SU-DHL-6 (cell line): ENCODE results near the gene KLF13.

Source experiments
- H2AFZ ChIP-seq: fragments of 200-600 bp; sonication (generic); 2 replicates; pipeline ENCODE4 v1.6.1; 2014; ENCODE audit warnings: low read depth, mild to moderate bottlenecking, moderate library complexity, mixed read lengths, antibody characterized with exemption, low read length; ENCODE audit not compliant: severe bottlenecking
- H3F3A ChIP-seq: fragments of 200-600 bp; shearing (Covaris generic); 2 replicates; pipeline ENCODE4 v1.6.0; 2016; ENCODE audit warnings: antibody characterized with exemption, mild to moderate bottlenecking; ENCODE audit not compliant: insufficient read depth
- H3K27ac ChIP-seq: fragments of 200-600 bp; sonication (generic); 2 replicates; pipeline ENCODE4 v1.5.1; 2016; ENCODE audit warnings: low read depth, mild to moderate bottlenecking, low read length, moderate library complexity, mixed read lengths
- H3K27me3 ChIP-seq: fragments of 200-600 bp; sonication (generic), shearing (Covaris generic); 2 replicates; pipeline ENCODE4 v1.6.0; 2014; ENCODE audit warnings: mild to moderate bottlenecking, low read length
- H3K36me3 ChIP-seq: fragments of 200-600 bp; sonication (generic); 2 replicates; pipeline ENCODE4 v1.6.1; 2014; ENCODE audit warnings: mild to moderate bottlenecking, low read length, mixed read lengths
- H3K4me2 ChIP-seq: fragments of 300-600, 200-600 bp; shearing (Covaris generic), sonication (generic); 2 replicates; pipeline ENCODE4 v1.6.0; 2014; ENCODE audit warnings: low read length, low read depth, mild to moderate bottlenecking; ENCODE audit not compliant: poor library complexity, severe bottlenecking
- H3K4me3 ChIP-seq: fragments of 200-600 bp; sonication (generic); 2 replicates; pipeline ENCODE4 v1.5.1; 2014; ENCODE audit warnings: antibody characterized with exemption, low read length, mild to moderate bottlenecking, mixed read lengths; ENCODE audit not compliant: insufficient read depth, poor library complexity, severe bottlenecking
- H3K79me2 ChIP-seq: fragments of 200-600 bp; sonication (generic); 2 replicates; pipeline ENCODE4 v1.6.1; 2014; ENCODE audit warnings: mild to moderate bottlenecking, low read length, moderate library complexity; ENCODE audit not compliant: insufficient read depth
- H3K9ac ChIP-seq: fragments of 200-600 bp; sonication (generic); 2 replicates; pipeline ENCODE4 v1.7.0; 2014; ENCODE audit warnings: mild to moderate bottlenecking, low read length
- H3K9me2 ChIP-seq: fragments of 200-600 bp; sonication (generic); replicated peaks from 2 replicates; pipeline ENCODE4 v1.6.1; 2014; ENCODE audit warnings: low read length; ENCODE audit not compliant: insufficient read depth
- H3K9me3 ChIP-seq: fragments of 200-600 bp; sonication (generic); 2 replicates; pipeline ENCODE4 v1.6.1; 2014; ENCODE audit warnings: low read length, mixed read lengths; ENCODE audit not compliant: insufficient read depth
- H4K20me1 ChIP-seq: fragments of 200-600 bp; sonication (generic); 2 replicates; pipeline ENCODE4 v1.6.1; 2014; ENCODE audit warnings: low read depth, mild to moderate bottlenecking, antibody characterized with exemption, low read length, moderate library complexity, mixed read lengths
- EZH2phosphoT487 ChIP-seq: fragments of 200-600 bp; sonication (generic), shearing (Covaris generic); conservative IDR thresholded peaks from 2 replicates; pipeline ENCODE4 v1.6.1; 2018; ENCODE audit warnings: mild to moderate bottlenecking, antibody characterized with exemption, low read length, moderate library complexity, mixed read lengths
- TF ChIP-seq, protein P1 (sequence below): fragments of 200-600 bp; sonication (generic); IDR thresholded peaks from one replicate; pipeline ENCODE4 v1.5.1; 2017; ENCODE audit warnings: antibody characterized with exemption, mild to moderate bottlenecking, low read length, moderate library complexity; ENCODE audit not compliant: insufficient read depth, poor library complexity, severe bottlenecking

Gene KLF13

DNA sequence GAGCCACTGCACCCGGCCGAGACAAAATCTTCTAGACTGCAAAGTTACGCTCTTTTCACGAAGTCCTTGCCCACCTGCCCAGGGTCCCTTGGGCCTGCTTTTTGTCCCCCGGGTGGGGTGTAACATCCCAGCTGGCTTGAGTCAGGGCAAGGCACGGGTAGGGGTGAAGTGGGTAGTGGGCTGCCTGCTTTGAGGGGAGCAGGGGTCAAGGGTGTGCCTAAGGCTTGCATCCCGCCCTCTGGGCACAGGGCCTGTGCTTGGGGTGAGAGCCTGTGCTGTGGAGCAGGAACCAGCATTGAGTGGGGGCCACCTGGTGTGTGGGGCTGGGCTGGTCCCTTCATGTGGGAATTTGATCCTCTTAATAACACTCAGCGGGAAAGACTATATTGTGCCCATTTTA is 74.6 kb downstream of the KLF13 start:
- H3K9ac ChIP-seq, result no peak overlapping the region
- H3K4me2 ChIP-seq, result no peak overlapping the region
- H2AFZ ChIP-seq, result no peak overlapping the region
- H3F3A ChIP-seq, result no peaks in the 10 kb centered on the region
- no peak overlapping the region for H3K4me3 ChIP-seq
- no peaks in the 10 kb centered on the region for H4K20me1 ChIP-seq
- no peaks in the 10 kb centered on the region for H3K9me3 ChIP-seq
- H3K79me2 ChIP-seq, result no peaks in the 10 kb centered on the region
- no peak for TF ChIP-seq EZH2phosphoT487
- TF ChIP-seq, protein P1, sequence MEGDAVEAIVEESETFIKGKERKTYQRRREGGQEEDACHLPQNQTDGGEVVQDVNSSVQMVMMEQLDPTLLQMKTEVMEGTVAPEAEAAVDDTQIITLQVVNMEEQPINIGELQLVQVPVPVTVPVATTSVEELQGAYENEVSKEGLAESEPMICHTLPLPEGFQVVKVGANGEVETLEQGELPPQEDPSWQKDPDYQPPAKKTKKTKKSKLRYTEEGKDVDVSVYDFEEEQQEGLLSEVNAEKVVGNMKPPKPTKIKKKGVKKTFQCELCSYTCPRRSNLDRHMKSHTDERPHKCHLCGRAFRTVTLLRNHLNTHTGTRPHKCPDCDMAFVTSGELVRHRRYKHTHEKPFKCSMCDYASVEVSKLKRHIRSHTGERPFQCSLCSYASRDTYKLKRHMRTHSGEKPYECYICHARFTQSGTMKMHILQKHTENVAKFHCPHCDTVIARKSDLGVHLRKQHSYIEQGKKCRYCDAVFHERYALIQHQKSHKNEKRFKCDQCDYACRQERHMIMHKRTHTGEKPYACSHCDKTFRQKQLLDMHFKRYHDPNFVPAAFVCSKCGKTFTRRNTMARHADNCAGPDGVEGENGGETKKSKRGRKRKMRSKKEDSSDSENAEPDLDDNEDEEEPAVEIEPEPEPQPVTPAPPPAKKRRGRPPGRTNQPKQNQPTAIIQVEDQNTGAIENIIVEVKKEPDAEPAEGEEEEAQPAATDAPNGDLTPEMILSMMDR, result no peak
- no peaks in the 10 kb centered on the region for H3K9me2 ChIP-seq
- H3K27ac ChIP-seq, result no peak overlapping the region
- H3K36me3 ChIP-seq, result no peaks in the 10 kb centered on the region
- no peaks in the 10 kb centered on the region for H3K27me3 ChIP-seq

DNA sequence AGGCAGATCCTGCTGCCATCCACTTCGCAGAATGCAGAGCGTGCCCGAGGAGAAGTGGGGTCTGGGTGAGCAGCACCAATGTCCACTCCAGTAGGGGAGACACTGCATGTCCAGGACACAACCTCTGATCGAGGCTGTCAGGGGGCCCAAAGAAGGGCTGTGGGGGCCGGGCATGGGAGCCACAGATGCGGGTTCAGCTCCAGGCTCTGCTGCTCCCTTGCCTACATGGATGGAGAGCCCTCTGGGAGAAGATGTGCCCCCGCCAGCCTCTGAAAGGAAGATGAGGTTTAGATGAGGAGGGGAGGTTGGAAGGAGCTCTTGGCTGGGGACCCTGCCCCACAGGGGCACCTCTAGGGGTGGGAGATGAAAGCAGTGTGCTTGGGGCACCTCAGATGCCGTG is 75.4 kb downstream of the KLF13 start:
- no peak overlapping the region for H3K4me3 ChIP-seq
- no peaks in the 10 kb centered on the region for H3F3A ChIP-seq
- H4K20me1 ChIP-seq, result no peaks in the 10 kb centered on the region
- no peak overlapping the region for H2AFZ ChIP-seq
- H3K27me3 ChIP-seq, result no peaks in the 10 kb centered on the region
- H3K9ac ChIP-seq, result no peak overlapping the region
- TF ChIP-seq, protein P1, result no peak
- no peak for TF ChIP-seq EZH2phosphoT487
- no peaks in the 10 kb centered on the region for H3K9me3 ChIP-seq
- no peak overlapping the region for H3K4me2 ChIP-seq
- no peaks in the 10 kb centered on the region for H3K9me2 ChIP-seq
- H3K27ac ChIP-seq, result no peak overlapping the region
- no peaks in the 10 kb centered on the region for H3K36me3 ChIP-seq
- H3K79me2 ChIP-seq, result no peaks in the 10 kb centered on the region

GRCh38 chr15:31402511-31403056 is 75.9 kb downstream of the KLF13 start:
- Histone ChIP-seq H2AFZ (no peak overlapping the region), H3K9ac (no peak overlapping the region)

More at GRCh38 chr15:31402511-31403056, 75.9 kb downstream of the KLF13 start:
- no peaks in the 10 kb centered on the region for H3K9me3 ChIP-seq
- TF ChIP-seq, protein P1, result no peak
- no peak for TF ChIP-seq EZH2phosphoT487
- no peak overlapping the region for H3K4me3 ChIP-seq
- H3F3A ChIP-seq, result no peaks in the 10 kb centered on the region
- H3K27ac ChIP-seq, result no peak overlapping the region
- no peaks in the 10 kb centered on the region for H3K27me3 ChIP-seq
- H3K4me2 ChIP-seq, result no peak overlapping the region
- H3K79me2 ChIP-seq, result no peaks in the 10 kb centered on the region
- no peaks in the 10 kb centered on the region for H3K9me2 ChIP-seq
- no peaks in the 10 kb centered on the region for H4K20me1 ChIP-seq
- H3K36me3 ChIP-seq, result no peaks in the 10 kb centered on the region
